BJ (cell line): ENCODE measurements around the gene MTNR1A. TPM values are rescaled to one million over a fixed set of nuclear protein-coding genes. Genes with fewer than 3 reads are reported as not detected.
A peak's percentile ranks its signal among the peaks of the same experiment; 100 is the strongest.

ENCODE experiments used
- CTCF ChIA-PET: fragments of 350-600 bp; formaldehyde crosslinking; extraction: SDS; loops from one replicate; lab custom pipeline; 2021; ENCODE audit warnings: antibody characterized with exemption, inconsistent platforms; lab: Yijun Ruan, JAX
- POLR2A ChIA-PET: fragments of 300-600 bp; sonication (Branson Sonifier 250); formaldehyde crosslinking; extraction: SDS; loops from one replicate; lab custom pipeline; 2021; ENCODE audit warnings: antibody characterized with exemption; lab: Charles Lee
- DNase-seq: peaks from one replicate; pipeline ENCODE4 v3.0.0-alpha.2; 2011; ENCODE audit warnings: low read depth
- H3K27me3 ChIP-seq: 2 replicates; pipeline ENCODE4 v1.6.0; 2011; ENCODE audit warnings: low read length; ENCODE audit not compliant: control insufficient read depth, insufficient read depth
- H3K36me3 ChIP-seq: 2 replicates; pipeline ENCODE4 v1.5.1; 2011; ENCODE audit warnings: low read length; ENCODE audit not compliant: control insufficient read depth, insufficient read depth
- H3K4me3 ChIP-seq: 2 replicates; pipeline ENCODE4 v1.5.1; 2011; ENCODE audit warnings: low read depth, mild to moderate bottlenecking, control low read depth, low read length
- CTCF ChIP-seq: IDR thresholded peaks from 2 replicates; pipeline ENCODE4 v1.5.1; 2011; ENCODE audit warnings: low read depth, mild to moderate bottlenecking, control low read depth, inconsistent platforms, low read length, moderate library complexity; ENCODE audit not compliant: insufficient read depth
- polyA plus RNA-seq: library from polyadenylated mRNA; depleted of rRNA; stranded (reverse); fragments of >200 nt; gene quantifications from 2 replicates; pipeline ENCODE4 v1.2.3, GENCODE V29; 2011

MTNR1A gene
- polyA plus RNA-seq, 1 experiment: 0.06 TPM

- POLR2A ChIA-PET: no interaction called here
- CTCF ChIA-PET: interaction anchor here (2.2 kb wide), 1 partner anchor 10 kb away, joined by 5 read pairs; no protein-coding TSS in a partner anchor
- H3K4me3 ChIP-seq: no peak overlapping the region
- peaks cover 41% of the 10 kb centered on the region for H3K36me3 ChIP-seq
- DNase-seq: no peak
- no peak for TF ChIP-seq CTCF
- no peaks in the 10 kb centered on the region for H3K27me3 ChIP-seq
Measured at GRCh38 chr4:186596850-186597390, 41.6 kb upstream of the MTNR1A start.

GRCh38 chr4:186596346-186596745 lies 41.0 kb upstream of the MTNR1A start:
- DNase-seq: no peak
- Histone ChIP-seq H3K4me3 (no peak overlapping the region), H3K27me3 (no peaks in the 10 kb centered on the region), H3K36me3 (peaks cover 41% of the 10 kb centered on the region)
- no peak for TF ChIP-seq CTCF
- CTCF ChIA-PET: interaction anchor here (2.2 kb wide), 1 partner anchor 9 kb away, joined by 5 read pairs; no protein-coding TSS in a partner anchor
- POLR2A ChIA-PET: no interaction called here

- TF ChIP-seq CTCF: no peak
- DNase-seq: no peak
- peaks cover 28% of the 10 kb centered on the region for H3K36me3 ChIP-seq
- no peak overlapping the region for H3K4me3 ChIP-seq
- CTCF ChIA-PET: no interaction called here
- POLR2A ChIA-PET: no interaction called here
- no peaks in the 10 kb centered on the region for H3K27me3 ChIP-seq
Measured at GRCh38 chr4:186593587-186593973, 38.2 kb upstream of the MTNR1A start.

GRCh38 chr4:186592966-186593586 lies 37.7 kb upstream of the MTNR1A start:
- Histone ChIP-seq H3K4me3 (no peak overlapping the region), H3K27me3 (no peaks in the 10 kb centered on the region), H3K36me3 (peaks cover 31% of the 10 kb centered on the region)
- ChIA-PET CTCF (interaction anchor here (1.0 kb wide), 1 partner anchor 20 kb away, joined by 3 read pairs; no protein-coding TSS in a partner anchor), POLR2A (no interaction called here)
- TF ChIP-seq CTCF: no peak
- peak; percentile 19 for DNase-seq

- Histone ChIP-seq H3K27me3 (no peaks in the 10 kb centered on the region), H3K4me3 (no peak overlapping the region), H3K36me3 (peaks cover 31% of the 10 kb centered on the region)
- DNase-seq: no peak
- no peak for TF ChIP-seq CTCF
- POLR2A ChIA-PET: no interaction called here
- CTCF ChIA-PET: interaction anchor here (1.0 to 1.4 kb wide), 3 partner anchors 14 to 121 kb away, joined by 3 to 4 read pairs (median 3); no protein-coding TSS in a partner anchor
Measured at GRCh38 chr4:186592445-186592844, 37.1 kb upstream of the MTNR1A start.
